Measurements from ENCODE around the gene KRT83.
"Not testable (repeated sequence)": the region's sequence is repeated elsewhere in the genome, so short reads cannot be mapped to it uniquely, and the experiment has no call there.

The KRT83 gene

DNA sequence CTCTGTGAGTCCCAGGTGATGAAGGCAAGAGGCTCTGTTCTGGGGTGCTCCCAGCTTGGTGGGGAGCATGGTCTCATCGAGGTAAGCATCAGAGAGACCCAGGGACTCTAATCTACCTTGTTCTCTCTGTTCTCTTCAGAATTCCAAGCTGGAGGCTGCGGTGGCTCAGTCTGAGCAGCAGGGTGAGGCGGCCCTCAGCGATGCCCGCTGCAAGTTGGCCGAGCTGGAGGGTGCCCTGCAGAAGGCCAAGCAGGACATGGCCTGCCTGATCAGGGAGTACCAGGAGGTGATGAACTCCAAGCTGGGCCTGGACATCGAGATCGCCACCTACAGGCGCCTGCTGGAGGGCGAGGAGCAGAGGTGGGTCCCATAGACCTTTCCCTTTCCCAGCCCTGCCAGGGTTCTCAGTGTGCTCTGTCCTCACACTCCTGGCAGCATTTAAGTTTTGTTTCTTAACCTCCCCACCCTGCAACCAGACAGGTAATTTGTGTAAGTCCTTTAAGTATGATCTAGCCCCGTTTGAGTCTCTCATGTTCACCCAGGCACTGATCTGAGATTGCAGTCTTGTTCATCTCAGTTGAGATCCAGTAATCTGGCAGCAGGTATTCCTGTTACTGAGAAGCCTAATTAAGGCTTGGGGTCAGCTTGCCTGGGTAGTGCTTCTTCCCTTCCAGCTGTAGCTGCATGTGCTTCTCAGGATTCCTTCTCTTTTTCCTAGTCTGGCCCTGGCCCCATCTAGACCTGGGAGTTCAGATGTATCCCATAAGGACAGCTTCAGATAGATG lies 15.1 kb downstream of the KRT83 start:
- no peaks in the 10 kb centered on the region for H3K9me3 ChIP-seq (replicated peaks; ENCODE audit: insufficient read depth, low read length)
- no peak overlapping the region for H3K4me2 ChIP-seq (ENCODE audit: low read depth, low read length)
- TF ChIP-seq, protein P1, sequence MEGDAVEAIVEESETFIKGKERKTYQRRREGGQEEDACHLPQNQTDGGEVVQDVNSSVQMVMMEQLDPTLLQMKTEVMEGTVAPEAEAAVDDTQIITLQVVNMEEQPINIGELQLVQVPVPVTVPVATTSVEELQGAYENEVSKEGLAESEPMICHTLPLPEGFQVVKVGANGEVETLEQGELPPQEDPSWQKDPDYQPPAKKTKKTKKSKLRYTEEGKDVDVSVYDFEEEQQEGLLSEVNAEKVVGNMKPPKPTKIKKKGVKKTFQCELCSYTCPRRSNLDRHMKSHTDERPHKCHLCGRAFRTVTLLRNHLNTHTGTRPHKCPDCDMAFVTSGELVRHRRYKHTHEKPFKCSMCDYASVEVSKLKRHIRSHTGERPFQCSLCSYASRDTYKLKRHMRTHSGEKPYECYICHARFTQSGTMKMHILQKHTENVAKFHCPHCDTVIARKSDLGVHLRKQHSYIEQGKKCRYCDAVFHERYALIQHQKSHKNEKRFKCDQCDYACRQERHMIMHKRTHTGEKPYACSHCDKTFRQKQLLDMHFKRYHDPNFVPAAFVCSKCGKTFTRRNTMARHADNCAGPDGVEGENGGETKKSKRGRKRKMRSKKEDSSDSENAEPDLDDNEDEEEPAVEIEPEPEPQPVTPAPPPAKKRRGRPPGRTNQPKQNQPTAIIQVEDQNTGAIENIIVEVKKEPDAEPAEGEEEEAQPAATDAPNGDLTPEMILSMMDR (IDR thresholded peaks at IDR 0.05; ENCODE audit: low read length): peak; percentile 33; the same call in 1 of the 2 replicates
- TF ChIP-seq EZH2phosphoT487 (IDR thresholded peaks at IDR 0.05; ENCODE audit: low read length): no peak
- TF ChIP-seq EZH2 (optimal IDR thresholded peaks at IDR 0.05; ENCODE audit: low read depth, low read length): no peak
- no peak overlapping the region for H3K4me3 ChIP-seq (ENCODE audit: low read length)
- H2AFZ ChIP-seq (ENCODE audit: low read length): no peak overlapping the region
- no peaks in the 10 kb centered on the region for H3F3A ChIP-seq (ENCODE audit: insufficient read depth, low read length)
- H4K20me1 ChIP-seq (ENCODE audit: insufficient read depth, low read length): no peaks in the 10 kb centered on the region
- no peaks in the 10 kb centered on the region for H3K36me3 ChIP-seq (replicated peaks; ENCODE audit: insufficient read depth, low read length)
- H3K9me2 ChIP-seq (replicated peaks; ENCODE audit: insufficient read depth, low read length): no peaks in the 10 kb centered on the region
- H3K27ac ChIP-seq (ENCODE audit: low read length): no peak overlapping the region
- no peaks in the 10 kb centered on the region for H3K4me1 ChIP-seq (ENCODE audit: low read length)
- H3K27me3 ChIP-seq (replicated peaks; ENCODE audit: insufficient read depth, low read length): peaks cover 50% of the 10 kb centered on the region
- no peak overlapping the region for H3K9ac ChIP-seq (ENCODE audit: low read length)
- no peaks in the 10 kb centered on the region for H3K79me2 ChIP-seq (ENCODE audit: low read length)
- DNase-seq: no peak

- H3K79me2 ChIP-seq (ENCODE audit: low read length); H3K4me2 ChIP-seq (ENCODE audit: low read depth, low read length); H3F3A ChIP-seq (ENCODE audit: insufficient read depth, low read length); H3K4me3 ChIP-seq (ENCODE audit: low read length); H3K4me1 ChIP-seq (ENCODE audit: low read length); H3K9me3 ChIP-seq (replicated peaks; ENCODE audit: insufficient read depth, low read length); H3K27ac ChIP-seq (ENCODE audit: low read length); H3K9ac ChIP-seq (ENCODE audit: low read length); H3K36me3 ChIP-seq (replicated peaks; ENCODE audit: insufficient read depth, low read length); H4K20me1 ChIP-seq (ENCODE audit: insufficient read depth, low read length); H2AFZ ChIP-seq (ENCODE audit: low read length); H3K9me2 ChIP-seq (replicated peaks; ENCODE audit: insufficient read depth, low read length): not testable (repeated sequence)
- peaks cover 39% of the 10 kb centered on the region for H3K27me3 ChIP-seq (replicated peaks; ENCODE audit: insufficient read depth, low read length)
- peak; percentile 28 for DNase-seq
Measured at GRCh38 chr12:52304941-52305411, 16.2 kb downstream of the KRT83 start.

DNA sequence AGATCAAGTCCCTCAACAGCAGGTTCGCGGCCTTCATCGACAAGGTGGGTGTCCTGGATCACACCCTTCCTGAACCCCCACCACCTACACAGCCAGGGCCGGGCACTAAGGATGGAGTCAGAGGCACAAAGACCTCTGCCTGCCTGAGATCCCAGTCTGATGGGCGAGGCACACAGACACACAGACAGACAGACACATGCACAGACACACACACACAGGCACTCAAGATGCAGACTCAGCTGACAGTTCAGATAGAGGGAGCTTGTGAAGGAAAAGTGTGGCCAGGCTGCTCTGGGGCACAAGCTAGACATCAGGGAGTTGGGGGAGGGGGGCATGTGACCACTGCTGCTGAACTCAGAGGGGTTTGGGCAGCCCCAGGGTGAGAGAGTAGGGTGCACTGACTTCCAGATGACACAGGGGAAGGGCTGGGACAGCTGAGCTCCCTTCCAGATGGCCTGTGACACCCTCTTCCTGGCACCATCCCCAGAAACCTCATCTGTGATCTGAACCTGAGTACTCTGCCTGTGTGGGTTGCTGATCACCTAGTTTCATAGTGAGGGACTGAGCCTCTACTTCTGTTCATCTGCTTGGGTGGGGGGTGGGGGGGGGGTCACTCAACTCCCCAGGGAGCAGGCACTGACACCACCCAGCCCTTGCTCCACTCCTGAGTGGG lies 18.8 kb downstream of the KRT83 start:
- H3K4me1 ChIP-seq (ENCODE audit: low read length); H3K27ac ChIP-seq (ENCODE audit: low read length); H3K9me3 ChIP-seq (replicated peaks; ENCODE audit: insufficient read depth, low read length); H4K20me1 ChIP-seq (ENCODE audit: insufficient read depth, low read length); H3K79me2 ChIP-seq (ENCODE audit: low read length); H3K4me3 ChIP-seq (ENCODE audit: low read length); H3K9ac ChIP-seq (ENCODE audit: low read length); H3F3A ChIP-seq (ENCODE audit: insufficient read depth, low read length); DNase-seq; H2AFZ ChIP-seq (ENCODE audit: low read length); H3K36me3 ChIP-seq (replicated peaks; ENCODE audit: insufficient read depth, low read length); H3K9me2 ChIP-seq (replicated peaks; ENCODE audit: insufficient read depth, low read length); H3K4me2 ChIP-seq (ENCODE audit: low read depth, low read length): not testable (repeated sequence)
- H3K27me3 ChIP-seq (replicated peaks; ENCODE audit: insufficient read depth, low read length): peaks cover 18% of the 10 kb centered on the region

DNA sequence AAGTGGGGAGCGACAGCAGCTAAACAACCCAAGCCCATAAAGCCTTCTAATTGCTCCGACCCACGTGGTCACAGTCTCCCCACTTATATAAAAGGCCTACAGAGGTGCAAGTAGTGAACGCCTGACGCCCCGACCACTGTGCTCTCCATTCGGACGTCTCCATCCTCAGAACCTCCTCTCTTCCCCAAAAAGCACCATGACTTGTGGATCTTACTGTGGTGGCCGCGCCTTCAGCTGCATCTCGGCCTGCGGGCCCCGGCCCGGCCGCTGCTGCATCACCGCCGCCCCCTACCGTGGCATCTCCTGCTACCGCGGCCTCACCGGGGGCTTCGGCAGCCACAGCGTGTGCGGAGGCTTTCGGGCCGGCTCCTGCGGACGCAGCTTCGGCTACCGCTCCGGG lies 19.5 kb downstream of the KRT83 start:
- H2AFZ ChIP-seq (ENCODE audit: low read length); H3K4me1 ChIP-seq (ENCODE audit: low read length); H3K9ac ChIP-seq (ENCODE audit: low read length); H3K4me2 ChIP-seq (ENCODE audit: low read depth, low read length); DNase-seq; H3K36me3 ChIP-seq (replicated peaks; ENCODE audit: insufficient read depth, low read length); H3K4me3 ChIP-seq (ENCODE audit: low read length); H3K9me3 ChIP-seq (replicated peaks; ENCODE audit: insufficient read depth, low read length); H3F3A ChIP-seq (ENCODE audit: insufficient read depth, low read length); H3K27ac ChIP-seq (ENCODE audit: low read length); H3K79me2 ChIP-seq (ENCODE audit: low read length); H4K20me1 ChIP-seq (ENCODE audit: insufficient read depth, low read length); H3K9me2 ChIP-seq (replicated peaks; ENCODE audit: insufficient read depth, low read length): not testable (repeated sequence)
- peaks cover 12% of the 10 kb centered on the region for H3K27me3 ChIP-seq (replicated peaks; ENCODE audit: insufficient read depth, low read length)
